ENCODE data around the gene GBP5. TPM values are rescaled to one million over a fixed set of nuclear protein-coding genes. Genes with fewer than 3 reads are reported as not detected.

GBP5 gene
- total and polyA plus RNA-seq, 2 of the 4 experiments (the other 2 are of a cell fraction), result not detected

DNA sequence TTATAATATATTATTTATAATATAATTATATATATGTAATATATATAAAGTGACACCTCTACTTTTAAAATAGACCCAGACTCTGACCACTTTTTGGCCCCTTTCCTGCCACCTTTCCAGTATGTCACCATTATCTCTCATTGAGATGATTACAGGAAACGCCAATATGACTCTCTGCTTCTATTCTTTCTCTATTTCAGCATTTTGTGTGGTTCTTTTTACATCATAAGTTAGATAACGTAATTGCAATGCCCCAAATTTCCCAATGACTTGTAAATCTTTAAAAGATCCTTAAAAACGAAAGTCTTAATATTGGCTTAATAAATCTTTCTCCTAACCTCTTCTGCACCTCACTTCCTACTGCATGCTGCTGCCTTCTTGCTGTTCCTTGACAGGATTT, 8.1 kb upstream of the GBP5 start:
- WGBS, 2 experiments (ENCODE audit: extremely low coverage in 2 of 2, insufficient read length in 1 of 2), result no CpG with 5 or more reads among the region's 3 CpGs
- no peak for ATAC-seq (ENCODE audit: low read depth)
- Histone ChIP-seq H3K4me1 (ENCODE audit: control insufficient read depth, insufficient read depth, low read length) (no peaks in the 10 kb centered on the region), H3K14ac (replicated peaks; ENCODE audit: low read depth, low read length) (no peak overlapping the region), H2BK20ac (ENCODE audit: low read depth, low read length) (no peak overlapping the region), H3K27me3 (ENCODE audit: control insufficient read depth, insufficient read depth, low read length) (no peaks in the 10 kb centered on the region), H3K4me2 (ENCODE audit: low read depth, low read length) (no peak overlapping the region), H4K5ac (ENCODE audit: low read depth, low read length) (no peak overlapping the region), H2BK120ac (ENCODE audit: low read depth, low read length) (no peak overlapping the region), H3K27ac (ENCODE audit: insufficient read depth, low read length) (no peak overlapping the region), H3K23ac (ENCODE audit: low read depth, low read length) (no peak overlapping the region), H3K4me3 (ENCODE audit: insufficient read depth, low read depth, low read length) (no peak overlapping the region), H3K9me1 (ENCODE audit: insufficient read depth, low read length) (no peaks in the 10 kb centered on the region), H2AK5ac (ENCODE audit: low read depth, low read length) (no peak overlapping the region), H2BK15ac (ENCODE audit: low read depth, low read length) (no peak overlapping the region), H3K36me3 (ENCODE audit: control insufficient read depth, insufficient read depth, low read length) (no peaks in the 10 kb centered on the region), H3K9me3 (ENCODE audit: control insufficient read depth, insufficient read depth, low read length) (no peaks in the 10 kb centered on the region), H2AK9ac (replicated peaks; ENCODE audit: low read depth, low read length, poor library complexity) (no peak overlapping the region), H3K79me1 (ENCODE audit: low read depth in 1 of 2, low read length in 2 of 2) (no peaks in the 10 kb centered on the region), H3K9ac (ENCODE audit: low read depth, low read length) (no peak overlapping the region), H3K18ac (ENCODE audit: low read depth, low read length) (no peak overlapping the region), H2AFZ (replicated peaks; ENCODE audit: low read length, poor library complexity) (no peak overlapping the region), H3K4ac (ENCODE audit: low read depth, low read length) (no peak overlapping the region), H3K56ac (ENCODE audit: extremely low read depth, insufficient read depth, low read length) (no peak overlapping the region), H2BK5ac (ENCODE audit: low read depth, low read length, poor library complexity, severe bottlenecking) (no peak overlapping the region), H4K8ac (ENCODE audit: low read depth in 2 of 2, low read length in 2 of 2) (no peak overlapping the region), H4K91ac (ENCODE audit: insufficient read depth, low read depth, low read length) (no peak overlapping the region), H4K20me1 (ENCODE audit: insufficient read depth, low read length) (no peaks in the 10 kb centered on the region)
- POLR2A ChIA-PET (ENCODE audit: unreplicated experiment), result no interaction called here
- DNase-seq, result no peak
- TF ChIP-seq RAD21 (IDR thresholded peaks at IDR 0.05; ENCODE audit: low read length) (no peak), NFE2L2 (IDR thresholded peaks at IDR 0.05; ENCODE audit: low read depth, low read length) (no peak), MAFK (IDR thresholded peaks at IDR 0.05; ENCODE audit: low read depth, low read length) (no peak), SMC3 (IDR thresholded peaks at IDR 0.05; ENCODE audit: low read depth, low read length) (no peak)
- TF ChIP-seq, protein P1, sequence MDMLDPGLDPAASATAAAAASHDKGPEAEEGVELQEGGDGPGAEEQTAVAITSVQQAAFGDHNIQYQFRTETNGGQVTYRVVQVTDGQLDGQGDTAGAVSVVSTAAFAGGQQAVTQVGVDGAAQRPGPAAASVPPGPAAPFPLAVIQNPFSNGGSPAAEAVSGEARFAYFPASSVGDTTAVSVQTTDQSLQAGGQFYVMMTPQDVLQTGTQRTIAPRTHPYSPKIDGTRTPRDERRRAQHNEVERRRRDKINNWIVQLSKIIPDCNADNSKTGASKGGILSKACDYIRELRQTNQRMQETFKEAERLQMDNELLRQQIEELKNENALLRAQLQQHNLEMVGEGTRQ (IDR thresholded peaks at IDR 0.05; ENCODE audit: low read depth, low read length), result no peak
- CTCF ChIA-PET, result no interaction called here
- intact Hi-C loops (cut with micrococcal nuclease) (no loop called here), in situ Hi-C loops (cut with MboI; ENCODE audit: low sequenced_read_pairs) (no loop called here), dilution Hi-C loops (cut with HindIII; ENCODE audit: low sequenced_read_pairs, unreplicated experiment) (no loop called here)
- no TSS peak for BruUV-seq (replicated peaks)

All from IMR-90 (cell line).